Endothelial cell of umbilical vein (primary cell): ENCODE results near the gene PLA2G6. TPM values are rescaled to one million over a fixed set of nuclear protein-coding genes. Genes with fewer than 3 reads are reported as not detected.

Source experiments
- BruUV-seq: library from RNA; stranded (reverse); fragments of 400-500 nt; replicated peaks from 2 replicates; lab custom pipeline; 2021; lab: Mats Ljungman, UMichigan
- CTCF ChIA-PET: fragments of 300-600, 350-600 bp; sonication (Branson Sonifier 250); formaldehyde crosslinking; loops from one replicate; lab custom pipeline; 2021; ENCODE audit warnings: antibody characterized with exemption, inconsistent platforms; lab: Charles Lee
- POLR2A ChIA-PET: fragments of 300-600, 350-600 bp; sonication (Branson Sonifier 250); formaldehyde crosslinking; loops from one replicate; lab custom pipeline; 2021; ENCODE audit warnings: antibody characterized with exemption, inconsistent platforms; lab: Charles Lee
- DNase-seq: peaks from one replicate; pipeline ENCODE4 v3.0.0-alpha.2; 2011; ENCODE audit warnings: low read depth, low spot score
- FAIRE-seq: peaks from 2 replicates; lab custom pipeline; 2011; peaks lifted over from hg19 to GRCh38; lab: Jason Lieb, UNC
- H2AFZ ChIP-seq: 2 replicates; pipeline ENCODE4 v1.6.0; 2012; ENCODE audit warnings: low read depth, low read length, control low read depth, inconsistent platforms
- H3K27ac ChIP-seq: 2 replicates; pipeline ENCODE4 v1.5.1; 2011; ENCODE audit warnings: low read depth, mild to moderate bottlenecking, control low read depth, low read length, moderate library complexity; ENCODE audit not compliant: insufficient read depth
- H3K27me3 ChIP-seq, 2 experiments: 2 replicates each; pipeline versions ENCODE4 v1.6.0 to v1.6.1; 2011; ENCODE audit warnings: low read length in 2 of 2, mixed read lengths in 1 of 2; ENCODE audit not compliant: control insufficient read depth in 2 of 2, insufficient read depth in 2 of 2
- H3K36me3 ChIP-seq, 2 experiments: 2 replicates in 1 of 2; 3 replicates in 1 of 2; pipeline ENCODE4 v1.5.1; 2011; ENCODE audit warnings: low read length in 2 of 2, mild to moderate bottlenecking in 1 of 2, moderate library complexity in 1 of 2; ENCODE audit not compliant: control insufficient read depth in 2 of 2, insufficient read depth in 2 of 2; ENCODE audit errors: extremely low read depth in 1 of 2
- H3K4me1 ChIP-seq: 3 replicates; pipeline ENCODE4 v1.5.1; 2011; ENCODE audit warnings: mild to moderate bottlenecking, low read length; ENCODE audit not compliant: control insufficient read depth, insufficient read depth; ENCODE audit errors: extremely low read depth
- H3K4me2 ChIP-seq: 2 replicates; pipeline ENCODE4 v1.6.1; 2011; ENCODE audit warnings: low read length, control low read depth, mixed read lengths; ENCODE audit not compliant: insufficient read depth
- H3K4me3 ChIP-seq, 3 experiments: fragments of 200-600 bp in 1 of 3; sonication (generic), shearing (Covaris generic) in 1 of 3; replicated peaks in 1 of 3; 2 replicates each; pipeline ENCODE4 v1.5.1; 2011 to 2016; ENCODE audit warnings: control low read depth in 3 of 3, low read length in 3 of 3, mild to moderate bottlenecking in 2 of 3, inconsistent platforms in 1 of 3, low read depth in 1 of 3, moderate library complexity in 1 of 3; ENCODE audit not compliant: insufficient read depth in 1 of 3
- H3K79me2 ChIP-seq: 2 replicates; pipeline ENCODE4 v1.6.0; 2012; ENCODE audit warnings: low read length, inconsistent platforms; ENCODE audit not compliant: control insufficient read depth, insufficient read depth
- H3K9ac ChIP-seq: replicated peaks from 2 replicates; pipeline ENCODE3; 2011; ENCODE audit warnings: low read length, control low read depth; ENCODE audit not compliant: insufficient read depth; ENCODE audit errors: extremely low read depth
- H3K9me1 ChIP-seq: replicated peaks from 3 replicates; pipeline ENCODE4 v1.6.0; 2011; ENCODE audit warnings: mild to moderate bottlenecking, low read length; ENCODE audit not compliant: control insufficient read depth, insufficient read depth; ENCODE audit errors: extremely low read depth
- H3K9me3 ChIP-seq: replicated peaks from 2 replicates; pipeline ENCODE4 v1.5.1; 2012; ENCODE audit warnings: low read length, inconsistent platforms; ENCODE audit not compliant: control insufficient read depth, insufficient read depth
- H4K20me1 ChIP-seq: replicated peaks from 2 replicates; pipeline ENCODE3; 2011; ENCODE audit warnings: mild to moderate bottlenecking, low read length; ENCODE audit not compliant: control insufficient read depth, insufficient read depth; ENCODE audit errors: extremely low read depth
- EZH2 ChIP-seq: IDR thresholded peaks from 2 replicates; pipeline ENCODE4 v1.6.1; 2012; ENCODE audit warnings: borderline replicate concordance, low read depth, mild to moderate bottlenecking, moderate library complexity, low read length, inconsistent platforms; ENCODE audit not compliant: severe bottlenecking
- FOS ChIP-seq: IDR thresholded peaks from 2 replicates; pipeline ENCODE4 v1.6.1; 2011; ENCODE audit warnings: mild to moderate bottlenecking, low read length, moderate library complexity, borderline replicate concordance; ENCODE audit not compliant: insufficient read depth
- GATA2 ChIP-seq: IDR thresholded peaks from 2 replicates; pipeline ENCODE4 v1.7.0; 2011; ENCODE audit warnings: low read depth, mild to moderate bottlenecking, moderate library complexity, mixed read lengths, low read length; ENCODE audit not compliant: insufficient read length, insufficient read depth
- JUN ChIP-seq: IDR thresholded peaks from 2 replicates; pipeline ENCODE4 v1.6.1; 2011; ENCODE audit warnings: borderline replicate concordance, low read depth; ENCODE audit not compliant: insufficient read length, insufficient read depth
- MYC ChIP-seq: IDR thresholded peaks from one replicate; pipeline ENCODE4 v1.6.1; 2011; ENCODE audit warnings: mild to moderate bottlenecking, low read depth, low read length
- POLR2A ChIP-seq: IDR thresholded peaks from 2 replicates; pipeline ENCODE4 v1.6.1; 2012; ENCODE audit warnings: low read depth, mild to moderate bottlenecking, control low read depth, low read length
- POLR2AphosphoS5 ChIP-seq: IDR thresholded peaks from 2 replicates; pipeline ENCODE4 v1.6.1; 2012; ENCODE audit warnings: low read depth, mild to moderate bottlenecking, control low read depth, low read length, moderate library complexity; ENCODE audit not compliant: insufficient read depth
- dilution Hi-C: fragments of 300-500 bp; cut with MboI; formaldehyde crosslinking; loops from one replicate; pipeline ENCODE4 v1.15.0; 2019; ENCODE audit warnings: low sequenced_read_pairs; ENCODE audit not compliant: extremely low pct_ligation_motif_present
- intact Hi-C: fragments of 100-400 bp; cut with micrococcal nuclease; formaldehyde crosslinking; loops from one replicate; pipeline ENCODE4 v1.10.0; 2022
- polyA plus RNA-seq, 4 experiments: library from polyadenylated mRNA; depleted of rRNA in 3 of 4; stranded (reverse) in 3 of 4; unstranded in 1 of 4; fragments of >200 nt; gene quantifications; 2 replicates each; pipeline versions ENCODE4 v1.2.1 to v1.2.3, GENCODE V29; 2011 to 2012; ENCODE audit warnings: missing spikeins in 1 of 4
- total RNA-seq: library from RNA; stranded (reverse); gene quantifications from 2 replicates; pipeline ENCODE4 v1.2.3, GENCODE V29; 2021
- TF ChIP-seq, protein P1 (sequence below), 2 donors: IDR thresholded peaks; 1 replicate in 1 of 2; 2 replicates in 1 of 2; pipeline ENCODE4 v1.5.1; 2011; ENCODE audit warnings: low read length in 2 of 2, mild to moderate bottlenecking in 2 of 2, moderate library complexity in 2 of 2, control low read depth in 1 of 2, inconsistent platforms in 1 of 2, low read depth in 1 of 2; ENCODE audit not compliant: insufficient read depth in 1 of 2; ENCODE audit errors: extremely low read depth in 1 of 2
- TF ChIP-seq, protein P2 (sequence below): IDR thresholded peaks from 2 replicates; pipeline ENCODE4 v1.6.1; 2011; ENCODE audit not compliant: insufficient read depth, insufficient read length

PLA2G6 gene
- total and polyA plus RNA-seq, 2 donors (not counting 3 experiments of a cell fraction or from before 2014, with no cell fraction given) = 6.6 to 10.3 TPM

DNA sequence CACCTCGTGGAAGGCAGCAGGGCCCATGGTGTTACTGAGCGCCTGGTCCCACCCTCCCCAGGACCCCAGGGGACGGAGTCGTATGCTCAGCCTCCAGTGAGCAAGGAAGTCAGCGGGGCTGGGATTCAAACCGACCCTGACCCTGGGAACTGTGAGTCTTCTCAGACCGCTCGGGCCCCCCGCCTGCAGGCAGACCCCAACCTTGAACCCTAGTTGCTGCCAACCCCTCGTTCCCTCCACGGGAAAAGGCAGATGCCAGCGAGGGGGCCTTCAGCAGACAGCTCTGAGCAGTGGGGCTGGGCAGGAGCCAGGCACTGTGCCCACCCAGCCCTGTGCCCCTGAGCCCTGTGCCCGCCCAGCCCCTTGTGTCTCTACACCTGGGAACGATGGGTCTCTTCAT is 104.0 kb downstream of the PLA2G6 start:
- ChIA-PET POLR2A (no interaction called here), CTCF (interaction anchor here (0.7 to 1.0 kb wide), 2 partner anchors 20 to 41 kb away, joined by 3 read pairs; no protein-coding TSS in a partner anchor)
- no peak overlapping the region for H3K9ac ChIP-seq
- TF ChIP-seq, protein P1, sequence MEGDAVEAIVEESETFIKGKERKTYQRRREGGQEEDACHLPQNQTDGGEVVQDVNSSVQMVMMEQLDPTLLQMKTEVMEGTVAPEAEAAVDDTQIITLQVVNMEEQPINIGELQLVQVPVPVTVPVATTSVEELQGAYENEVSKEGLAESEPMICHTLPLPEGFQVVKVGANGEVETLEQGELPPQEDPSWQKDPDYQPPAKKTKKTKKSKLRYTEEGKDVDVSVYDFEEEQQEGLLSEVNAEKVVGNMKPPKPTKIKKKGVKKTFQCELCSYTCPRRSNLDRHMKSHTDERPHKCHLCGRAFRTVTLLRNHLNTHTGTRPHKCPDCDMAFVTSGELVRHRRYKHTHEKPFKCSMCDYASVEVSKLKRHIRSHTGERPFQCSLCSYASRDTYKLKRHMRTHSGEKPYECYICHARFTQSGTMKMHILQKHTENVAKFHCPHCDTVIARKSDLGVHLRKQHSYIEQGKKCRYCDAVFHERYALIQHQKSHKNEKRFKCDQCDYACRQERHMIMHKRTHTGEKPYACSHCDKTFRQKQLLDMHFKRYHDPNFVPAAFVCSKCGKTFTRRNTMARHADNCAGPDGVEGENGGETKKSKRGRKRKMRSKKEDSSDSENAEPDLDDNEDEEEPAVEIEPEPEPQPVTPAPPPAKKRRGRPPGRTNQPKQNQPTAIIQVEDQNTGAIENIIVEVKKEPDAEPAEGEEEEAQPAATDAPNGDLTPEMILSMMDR (IDR thresholded peaks at IDR 0.05; ENCODE audit: extremely low read depth in 1 of 2, insufficient read depth in 1 of 2, low read depth in 1 of 2, low read length in 2 of 2) = no peak
- TF ChIP-seq EZH2 (no peak), MYC (no peak), POLR2AphosphoS5 (no peak), GATA2 (no peak), POLR2A (no peak), FOS (no peak), JUN (no peak)
- TF ChIP-seq, protein P2, sequence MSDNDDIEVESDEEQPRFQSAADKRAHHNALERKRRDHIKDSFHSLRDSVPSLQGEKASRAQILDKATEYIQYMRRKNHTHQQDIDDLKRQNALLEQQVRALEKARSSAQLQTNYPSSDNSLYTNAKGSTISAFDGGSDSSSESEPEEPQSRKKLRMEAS = no peak
- no peak overlapping the region for H2AFZ ChIP-seq
- H3K27ac ChIP-seq = no peak overlapping the region
- H3K4me3 ChIP-seq = no peak overlapping the region
- H3K9me1 ChIP-seq = no peaks in the 10 kb centered on the region
- intact Hi-C loops = no loop called here
- no peaks in the 10 kb centered on the region for H3K79me2 ChIP-seq
- peaks cover 6 to 9% of the 10 kb centered on the region in 2 experiments for H3K27me3 ChIP-seq
- H4K20me1 ChIP-seq = no peaks in the 10 kb centered on the region
- no TSS peak for BruUV-seq
- H3K36me3 ChIP-seq = peaks cover 0 to 5% of the 10 kb centered on the region in 2 experiments
- no peaks in the 10 kb centered on the region for H3K9me3 ChIP-seq
- FAIRE-seq (no peak), DNase-seq (no peak)
- dilution Hi-C loops = no loop called here
- H3K4me1 ChIP-seq = peaks cover 5% of the 10 kb centered on the region
- H3K4me2 ChIP-seq = no peak overlapping the region
